Adrenal gland (tissue), 12 donors: ENCODE data around the gene ABCD2. TPM values are rescaled to one million over a fixed set of nuclear protein-coding genes. Genes with fewer than 3 reads are reported as not detected.

Experiments
- DNase-seq, 7 donors: peaks; one replicate each; pipeline ENCODE4 v3.0.0-alpha.2; 2019 to 2020
- H3K27ac ChIP-seq, 5 donors: fragments of 200-600 bp; sonication (generic) in 4 of 5; 1 replicate in 3 of 5; 2 replicates in 2 of 5; pipeline versions ENCODE4 v1.5.1 to v1.8.0; 2016 to 2020; ENCODE audit warnings: mild to moderate bottlenecking in 1 of 5
- H3K27me3 ChIP-seq: fragments of 200-600 bp; 2 replicates; pipeline ENCODE4 v1.8.0; 2021
- H3K36me3 ChIP-seq, 2 donors: fragments of 200-600 bp; replicated peaks in 1 of 2; 1 replicate in 1 of 2; 2 replicates in 1 of 2; pipeline versions ENCODE4 v1.5.1 to v1.8.0; 2018 to 2022
- H3K4me1 ChIP-seq, 2 donors: fragments of 200-600 bp; replicated peaks in 1 of 2; 1 replicate in 1 of 2; 2 replicates in 1 of 2; pipeline versions ENCODE4 v1.5.1 to v1.8.0; 2018 to 2021
- H3K4me3 ChIP-seq, 4 donors: fragments of 200-600 bp; sonication (generic) in 3 of 4; one replicate each; pipeline ENCODE4 v1.5.1; 2016 to 2018
- H3K9me3 ChIP-seq, 3 donors: fragments of 200-600 bp; sonication (generic) in 1 of 3; replicated peaks in 1 of 3; 1 replicate in 2 of 3; 2 replicates in 1 of 3; pipeline versions ENCODE4 v1.5.1 to v1.8.0; 2016 to 2021
- POLR2A ChIP-seq, 2 donors: fragments of 450-650 bp; IDR thresholded peaks; one replicate each; pipeline ENCODE4 v1.6.1; 2017; ENCODE audit warnings: antibody characterized with exemption in 2 of 2, mild to moderate bottlenecking in 2 of 2, moderate library complexity in 1 of 2
- WGBS, 4 donors: extraction: QIAGEN DNeasy Blood & Tissue Kit in 2 of 4; methylation state at CpG; one replicate each; pipeline versions ENCODE4 v1.1.5 to v1.1.7; 2013 to 2017; 5-methylcytosine and 5-hydroxymethylcytosine counted together
- intact Hi-C, 2 donors: fragments of 100-400 bp; cut with DNase I; formaldehyde crosslinking; loops; one replicate each; pipeline versions ENCODE4 v1.14.1 to v1.15.0; 2022 to 2023
- polyA plus RNA-seq, 3 donors: library from polyadenylated mRNA; stranded (reverse); fragments of 200-250 nt in 2 of 3; fragments of 350-450 nt in 1 of 3; fragmentation: Illumina TruSeq in 1 of 3; extraction: RNeasy Lipid Tissue Mini Kit (QIAGEN cat#74804) in 1 of 3; gene quantifications; one replicate each; pipeline ENCODE4 v1.2.3, GENCODE V29; 2013 to 2014
- total RNA-seq, 9 donors: library from RNA; depleted of rRNA in 4 of 9; stranded (reverse); fragments of >200 nt in 4 of 9; fragments of 120-200 nt in 1 of 9; fragmentation: NEBNext Ultra II Directional in 1 of 9; extraction: Animal tissue kit (Norgen Biotek cat#: 25700) in 1 of 9; gene quantifications; one replicate each; pipeline versions ENCODE4 v1.1.0 to v1.2.4, GENCODE V29; 2013 to 2023
- TF ChIP-seq, protein P1 (sequence below), 6 experiments: fragments of 450-650 bp in 4 of 6; fragments of 200-600 bp in 2 of 6; sonication (generic) in 1 of 6; IDR thresholded peaks; 1 replicate in 5 of 6; 2 replicates in 1 of 6; pipeline versions ENCODE4 v1.5.1 to v1.8.0; 2016 to 2021; ENCODE audit warnings: antibody characterized with exemption in 6 of 6, mild to moderate bottlenecking in 2 of 6, moderate library complexity in 1 of 6
- donor health status: healthy with polysubstance abuse.
- donor health status: Bipolar disorder and iron deficiency.
- donor health status: DM: yes; HTN: yes; CAD: no.
- donor health status: DM: no; HTN: no; CAD: no.
- donor health status: DM: no; HTN: no; CAD: no.
- donor health status: DM: yes; HTN: yes; CAD: no.

Gene ABCD2
- total and polyA plus RNA-seq, 12 donors, result 0.40 to 3.5 (median 0.94) TPM

DNA sequence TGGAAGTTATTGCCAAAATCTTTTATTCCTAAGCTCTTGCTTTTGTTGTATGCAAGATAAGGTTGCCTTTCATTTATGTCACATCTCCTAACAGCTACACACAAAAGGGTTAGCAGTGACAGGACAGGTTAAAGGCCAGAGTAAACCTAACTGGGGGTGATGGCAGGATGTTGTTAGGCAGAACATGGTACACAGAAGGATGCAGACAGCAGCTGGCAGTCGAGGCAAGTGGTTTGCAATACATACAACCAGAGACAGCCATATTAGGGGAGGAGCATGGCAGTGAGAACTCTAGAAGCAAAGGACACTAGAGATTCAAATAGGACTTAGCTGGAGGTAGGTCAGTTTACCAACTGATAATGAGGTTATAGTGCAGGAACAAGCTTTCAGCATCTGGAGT, 2.7 kb upstream of the ABCD2 start:
- intact Hi-C loops, result no loop called here
- TF ChIP-seq, protein P1, sequence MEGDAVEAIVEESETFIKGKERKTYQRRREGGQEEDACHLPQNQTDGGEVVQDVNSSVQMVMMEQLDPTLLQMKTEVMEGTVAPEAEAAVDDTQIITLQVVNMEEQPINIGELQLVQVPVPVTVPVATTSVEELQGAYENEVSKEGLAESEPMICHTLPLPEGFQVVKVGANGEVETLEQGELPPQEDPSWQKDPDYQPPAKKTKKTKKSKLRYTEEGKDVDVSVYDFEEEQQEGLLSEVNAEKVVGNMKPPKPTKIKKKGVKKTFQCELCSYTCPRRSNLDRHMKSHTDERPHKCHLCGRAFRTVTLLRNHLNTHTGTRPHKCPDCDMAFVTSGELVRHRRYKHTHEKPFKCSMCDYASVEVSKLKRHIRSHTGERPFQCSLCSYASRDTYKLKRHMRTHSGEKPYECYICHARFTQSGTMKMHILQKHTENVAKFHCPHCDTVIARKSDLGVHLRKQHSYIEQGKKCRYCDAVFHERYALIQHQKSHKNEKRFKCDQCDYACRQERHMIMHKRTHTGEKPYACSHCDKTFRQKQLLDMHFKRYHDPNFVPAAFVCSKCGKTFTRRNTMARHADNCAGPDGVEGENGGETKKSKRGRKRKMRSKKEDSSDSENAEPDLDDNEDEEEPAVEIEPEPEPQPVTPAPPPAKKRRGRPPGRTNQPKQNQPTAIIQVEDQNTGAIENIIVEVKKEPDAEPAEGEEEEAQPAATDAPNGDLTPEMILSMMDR (IDR thresholded peaks at IDR 0.05), result no peak
- TF ChIP-seq POLR2A (IDR thresholded peaks at IDR 0.05), result no peak
- H3K9me3 ChIP-seq, result no peaks in the 10 kb centered on the region
- no peak overlapping the region for H3K4me3 ChIP-seq
- H3K36me3 ChIP-seq, result no peaks in the 10 kb centered on the region
- DNase-seq, result no peak
- no peaks in the 10 kb centered on the region for H3K27me3 ChIP-seq
- H3K27ac ChIP-seq, result no peak overlapping the region
- 73 to 86% (median 79%) methylated on average over 1 of the region's 1 CpG for WGBS, 4 donors
- H3K4me1 ChIP-seq, result peaks cover 0 to 15% of the 10 kb centered on the region in 2 donors

DNA sequence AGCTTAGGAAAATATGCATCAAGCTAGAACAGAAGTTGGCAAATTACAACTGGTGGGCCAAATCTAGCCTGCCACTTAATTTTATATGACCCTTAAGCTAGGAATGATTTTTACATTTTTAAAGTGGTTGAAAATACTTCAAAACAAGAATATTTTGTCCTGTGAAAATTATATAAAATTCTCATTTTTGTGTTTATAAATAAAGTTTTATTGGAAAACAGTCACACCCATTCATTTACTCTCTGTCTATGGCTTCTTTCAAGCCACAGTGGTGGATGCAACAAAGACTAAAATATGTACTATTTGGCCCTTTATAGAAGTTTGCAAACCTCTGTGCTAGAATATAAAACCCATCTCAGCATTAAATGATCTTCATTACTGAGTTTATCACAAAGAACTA, 2.1 kb upstream of the ABCD2 start:
- TF ChIP-seq, protein P1 (IDR thresholded peaks at IDR 0.05), result no peak
- no peak for TF ChIP-seq POLR2A (IDR thresholded peaks at IDR 0.05)
- Histone ChIP-seq H3K9me3 (no peaks in the 10 kb centered on the region), H3K27ac (no peak overlapping the region), H3K36me3 (no peaks in the 10 kb centered on the region), H3K4me1 (peaks cover 0 to 19% of the 10 kb centered on the region in 2 donors), H3K27me3 (no peaks in the 10 kb centered on the region), H3K4me3 (no peak overlapping the region)
- intact Hi-C loops, result no loop called here
- DNase-seq, result no peak

DNA sequence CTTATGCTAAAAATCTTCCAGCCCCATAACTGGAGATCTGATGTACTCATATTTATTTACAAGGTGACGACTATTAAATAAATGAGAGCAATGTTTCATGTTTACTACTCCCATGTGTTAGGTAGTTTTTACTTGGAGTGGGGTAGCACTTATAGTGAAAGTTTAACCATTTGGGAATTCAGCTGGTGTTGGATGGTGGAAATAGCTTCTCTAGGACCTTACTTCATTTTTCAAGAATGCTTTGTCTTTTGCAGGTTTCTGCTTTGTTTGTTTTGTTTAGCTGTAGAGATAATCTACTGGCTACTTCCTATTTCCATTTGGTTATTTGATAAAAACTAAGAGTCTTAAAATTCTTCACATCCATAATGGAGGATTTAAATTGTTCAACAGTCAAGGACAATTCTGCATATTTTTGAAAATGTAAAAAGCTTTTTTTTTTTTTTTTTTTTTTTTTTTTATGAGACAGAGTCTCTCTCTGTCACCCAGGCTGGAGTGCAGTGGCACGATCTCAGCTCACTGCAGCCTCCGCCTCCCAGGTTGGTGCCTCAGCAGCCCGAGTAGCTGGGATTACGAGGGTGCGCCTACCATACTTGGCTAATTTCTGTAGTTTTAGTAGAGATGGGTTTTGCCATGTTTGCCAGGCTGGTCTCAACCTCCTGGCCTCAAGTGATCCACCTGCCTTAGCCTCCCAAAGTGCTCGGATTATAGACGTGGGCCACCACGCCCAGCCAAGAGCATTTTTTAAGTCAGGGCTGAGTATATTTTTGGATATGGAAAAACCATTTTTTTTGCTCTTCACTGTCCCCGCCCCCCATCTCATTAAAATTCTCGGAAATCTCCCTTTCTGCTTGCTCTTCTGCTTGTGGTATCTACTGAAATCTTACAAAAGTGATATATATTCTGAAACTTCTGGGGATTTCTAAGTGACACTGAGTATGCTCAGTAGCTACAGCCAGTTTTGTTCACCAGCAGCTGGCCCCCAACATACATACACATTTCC, 1.4 kb upstream of the ABCD2 start:
- TF ChIP-seq, protein P1 (IDR thresholded peaks at IDR 0.05), result no peak
- no peak for TF ChIP-seq POLR2A (IDR thresholded peaks at IDR 0.05)
- Histone ChIP-seq H3K9me3 (no peaks in the 10 kb centered on the region), H3K36me3 (no peaks in the 10 kb centered on the region), H3K27me3 (no peaks in the 10 kb centered on the region), H3K4me3 (peak overlapping the region in 2 of 4 donors; percentile 41 to 54), H3K27ac (peak overlapping the region in 4 of 5 donors; percentile 40 to 80 (median 71)), H3K4me1 (peaks cover 0 to 20% of the 10 kb centered on the region in 2 donors)
- WGBS, 4 donors, result 52 to 64% (median 57%) methylated on average over 8 to 11 of the region's 11 CpGs
- intact Hi-C loops, result no loop called here
- DNase-seq, result no peak

DNA sequence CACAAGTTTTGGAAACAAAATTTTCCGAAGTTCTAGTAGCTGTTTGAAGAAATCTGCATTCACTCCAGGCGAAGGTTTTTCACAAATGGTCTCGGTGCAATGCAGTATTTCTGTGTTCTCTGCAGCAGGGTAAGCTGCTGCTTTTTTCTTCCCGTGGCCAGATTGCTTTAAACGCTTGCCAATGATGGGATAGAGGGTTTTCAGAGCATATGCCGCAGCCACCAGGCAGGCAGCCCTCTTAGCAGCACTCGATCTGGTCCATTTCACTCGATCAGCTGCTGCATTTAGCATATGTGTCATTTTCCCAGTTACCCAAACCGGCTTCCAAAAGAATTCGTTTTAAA, 315 bp downstream of the ABCD2 start:
- DNase-seq, result peak in 1 of 7 donors; percentile 15
- intact Hi-C loops, result no loop called here
- TF ChIP-seq POLR2A (IDR thresholded peaks at IDR 0.05), result no peak
- no peaks in the 10 kb centered on the region for H3K9me3 ChIP-seq
- H3K36me3 ChIP-seq, result no peaks in the 10 kb centered on the region
- peak overlapping the region in 3 of 5 donors; percentile 68 to 80 (median 74) for H3K27ac ChIP-seq
- 13 to 21% (median 16%) methylated on average over 9 to 10 of the region's 10 CpGs for WGBS, 4 donors
- no peaks in the 10 kb centered on the region for H3K27me3 ChIP-seq
- peak overlapping the region in 3 of 4 donors; percentile 4 to 54 (median 41) for H3K4me3 ChIP-seq
- peaks cover 0 to 21% of the 10 kb centered on the region in 2 donors for H3K4me1 ChIP-seq
